Skeletal muscle tissue (tissue), 4 donors: Measurements from ENCODE around the gene OAS2. TPM values are rescaled to one million over a fixed set of nuclear protein-coding genes. Genes with fewer than 3 reads are reported as not detected.

Source experiments
- H3K27ac ChIP-seq: one replicate; pipeline ENCODE4 v1.7.0; 2013; ENCODE audit warnings: mild to moderate bottlenecking, low read depth, low read length, inconsistent platforms
- H3K27me3 ChIP-seq, 3 donors: one replicate each; pipeline ENCODE4 v1.7.0; 2013; ENCODE audit warnings: low read length in 3 of 3; ENCODE audit not compliant: control insufficient read depth in 3 of 3, insufficient read depth in 3 of 3
- H3K36me3 ChIP-seq, 3 donors: one replicate each; pipeline ENCODE4 v1.7.0; 2013; ENCODE audit warnings: low read length in 3 of 3; ENCODE audit not compliant: control insufficient read depth in 3 of 3, insufficient read depth in 3 of 3
- H3K4me1 ChIP-seq, 3 donors: one replicate each; pipeline ENCODE4 v1.7.0; 2013; ENCODE audit warnings: low read length in 3 of 3, mild to moderate bottlenecking in 3 of 3; ENCODE audit not compliant: control insufficient read depth in 3 of 3, insufficient read depth in 3 of 3
- H3K4me3 ChIP-seq, 3 donors: one replicate each; pipeline ENCODE4 v1.7.0; 2013; ENCODE audit warnings: low read length in 3 of 3
- H3K9ac ChIP-seq, 3 donors: one replicate each; pipeline ENCODE4 v1.7.0; 2013; ENCODE audit warnings: low read length in 3 of 3, mild to moderate bottlenecking in 3 of 3, moderate library complexity in 2 of 3, low read depth in 1 of 3
- H3K9me3 ChIP-seq, 3 donors: one replicate each; pipeline ENCODE4 v1.7.0; 2013; ENCODE audit warnings: low read length in 3 of 3; ENCODE audit not compliant: control insufficient read depth in 3 of 3
- total RNA-seq: library from RNA; depleted of rRNA; stranded (reverse); fragments of >200 nt; gene quantifications from one replicate; pipeline ENCODE4 v1.2.3, GENCODE V29; 2014
- donor health status: Osteomylitis.

The OAS2 gene
- total RNA-seq, 1 donor from 2014 or later, result 6.8 TPM

- no peak overlapping the region for H3K4me3 ChIP-seq
- H3K36me3 ChIP-seq, result no peaks in the 10 kb centered on the region
- peaks cover 4 to 10% (median 10%) of the 10 kb centered on the region in 3 donors for H3K27me3 ChIP-seq
- no peak overlapping the region for H3K27ac ChIP-seq
- peaks cover 0 to 2% (median 0%) of the 10 kb centered on the region in 3 donors for H3K4me1 ChIP-seq
- no peak overlapping the region for H3K9ac ChIP-seq
- no peaks in the 10 kb centered on the region for H3K9me3 ChIP-seq
Measured at GRCh38 chr12:113039911-113040445, 61.7 kb downstream of the OAS2 start.

GRCh38 chr12:113040722-113041171 is 62.4 kb downstream of the OAS2 start:
- Histone ChIP-seq H3K4me3 (no peak overlapping the region), H3K9me3 (no peaks in the 10 kb centered on the region), H3K36me3 (no peaks in the 10 kb centered on the region), H3K27me3 (peaks cover 4 to 10% (median 10%) of the 10 kb centered on the region in 3 donors), H3K27ac (no peak overlapping the region), H3K4me1 (peaks cover 0 to 2% (median 0%) of the 10 kb centered on the region in 3 donors), H3K9ac (no peak overlapping the region)

GRCh38 chr12:113041560-113041959 is 63.2 kb downstream of the OAS2 start:
- H3K27me3 ChIP-seq, result peaks cover 4 to 10% (median 10%) of the 10 kb centered on the region in 3 donors
- no peaks in the 10 kb centered on the region for H3K9me3 ChIP-seq
- H3K4me3 ChIP-seq, result no peak overlapping the region
- H3K27ac ChIP-seq, result no peak overlapping the region
- H3K36me3 ChIP-seq, result no peaks in the 10 kb centered on the region
- no peak overlapping the region for H3K9ac ChIP-seq
- peaks cover 0 to 2% (median 0%) of the 10 kb centered on the region in 3 donors for H3K4me1 ChIP-seq

DNA sequence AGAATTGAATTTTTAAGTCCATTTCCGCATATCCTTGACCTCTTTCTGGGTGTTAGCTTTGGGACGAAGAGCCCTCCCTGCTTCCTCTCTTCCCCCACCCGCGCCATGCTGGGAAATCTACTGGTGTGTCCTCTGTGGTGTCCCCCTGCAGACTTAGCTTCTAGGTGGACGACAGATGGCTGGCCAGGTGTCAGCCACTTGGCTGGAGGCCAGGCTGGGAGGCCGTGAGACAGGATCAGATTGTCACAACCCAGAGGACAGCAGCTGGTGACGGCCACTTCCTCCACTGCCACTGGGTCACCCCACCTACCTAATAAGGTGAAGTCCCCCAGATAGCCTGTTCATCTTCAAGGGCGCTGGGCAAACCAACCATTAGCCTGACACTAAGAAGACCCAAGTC is 64.9 kb downstream of the OAS2 start:
- peaks cover 0 to 2% (median 0%) of the 10 kb centered on the region in 3 donors for H3K4me1 ChIP-seq
- no peak overlapping the region for H3K9ac ChIP-seq
- H3K27me3 ChIP-seq, result peaks cover 4 to 13% (median 10%) of the 10 kb centered on the region in 3 donors
- H3K27ac ChIP-seq, result no peak overlapping the region
- no peaks in the 10 kb centered on the region for H3K36me3 ChIP-seq
- H3K9me3 ChIP-seq, result no peaks in the 10 kb centered on the region
- no peak overlapping the region for H3K4me3 ChIP-seq

- H3K4me1 ChIP-seq, result peaks cover 0 to 2% (median 0%) of the 10 kb centered on the region in 3 donors
- H3K27me3 ChIP-seq, result peaks cover 4 to 13% (median 10%) of the 10 kb centered on the region in 3 donors
- H3K27ac ChIP-seq, result no peak overlapping the region
- H3K4me3 ChIP-seq, result no peak overlapping the region
- H3K9ac ChIP-seq, result no peak overlapping the region
- H3K36me3 ChIP-seq, result no peaks in the 10 kb centered on the region
- no peaks in the 10 kb centered on the region for H3K9me3 ChIP-seq
Measured at GRCh38 chr12:113044516-113044915, 66.2 kb downstream of the OAS2 start.

- Histone ChIP-seq H3K4me1 (no peaks in the 10 kb centered on the region), H3K9me3 (no peaks in the 10 kb centered on the region), H3K9ac (no peak overlapping the region), H3K4me3 (no peak overlapping the region), H3K27ac (no peak overlapping the region), H3K27me3 (peaks cover 2 to 11% (median 8%) of the 10 kb centered on the region in 3 donors), H3K36me3 (no peaks in the 10 kb centered on the region)
Measured at GRCh38 chr12:113048716-113049127, 70.4 kb downstream of the OAS2 start.

GRCh38 chr12:113049976-113050742 is 71.8 kb downstream of the OAS2 start:
- no peaks in the 10 kb centered on the region for H3K36me3 ChIP-seq
- no peak overlapping the region for H3K27ac ChIP-seq
- peaks cover 7 to 12% (median 11%) of the 10 kb centered on the region in 3 donors for H3K27me3 ChIP-seq
- no peaks in the 10 kb centered on the region for H3K9me3 ChIP-seq
- no peak overlapping the region for H3K9ac ChIP-seq
- no peak overlapping the region for H3K4me3 ChIP-seq
- H3K4me1 ChIP-seq, result no peaks in the 10 kb centered on the region

- H3K4me3 ChIP-seq, result no peak overlapping the region
- peaks cover 13 to 18% (median 14%) of the 10 kb centered on the region in 3 donors for H3K27me3 ChIP-seq
- H3K36me3 ChIP-seq, result no peaks in the 10 kb centered on the region
- no peaks in the 10 kb centered on the region for H3K4me1 ChIP-seq
- H3K9ac ChIP-seq, result no peak overlapping the region
- H3K27ac ChIP-seq, result no peak overlapping the region
- no peaks in the 10 kb centered on the region for H3K9me3 ChIP-seq
Measured at GRCh38 chr12:113050795-113051194, 72.5 kb downstream of the OAS2 start.

GRCh38 chr12:113051759-113052158 is 73.4 kb downstream of the OAS2 start:
- Histone ChIP-seq H3K4me1 (no peaks in the 10 kb centered on the region), H3K27ac (no peak overlapping the region), H3K4me3 (no peak overlapping the region), H3K9ac (no peak overlapping the region), H3K36me3 (no peaks in the 10 kb centered on the region), H3K9me3 (no peaks in the 10 kb centered on the region), H3K27me3 (peaks cover 17 to 25% (median 23%) of the 10 kb centered on the region in 3 donors)

GRCh38 chr12:113052326-113052725 is 74.0 kb downstream of the OAS2 start:
- Histone ChIP-seq H3K27ac (no peak overlapping the region), H3K9ac (no peak overlapping the region), H3K9me3 (no peaks in the 10 kb centered on the region), H3K36me3 (no peaks in the 10 kb centered on the region), H3K4me1 (peaks cover 0 to 2% (median 0%) of the 10 kb centered on the region in 3 donors), H3K27me3 (peaks cover 17 to 28% (median 28%) of the 10 kb centered on the region in 3 donors), H3K4me3 (no peak overlapping the region)
